DOHH2 (cell line): ENCODE results near the gene ARPC1B.

Experiments
- CTCF ChIP-seq: fragments of 200-600 bp; sonication (generic); IDR thresholded peaks from one replicate; pipeline ENCODE4 v1.5.1; 2014; ENCODE audit warnings: antibody characterized with exemption, mild to moderate bottlenecking, low read depth, low read length; ENCODE audit not compliant: poor library complexity, severe bottlenecking
- EZH2phosphoT487 ChIP-seq: fragments of 200-600 bp; sonication (generic); IDR thresholded peaks from 2 replicates; pipeline ENCODE4 v1.6.1; 2017; ENCODE audit warnings: borderline replicate concordance, mild to moderate bottlenecking, antibody characterized with exemption, low read length, moderate library complexity, mixed read lengths

GRCh38 chr7:99429756-99430155, 55.2 kb downstream of the ARPC1B start:
- TF ChIP-seq CTCF (no peak), EZH2phosphoT487 (no peak)
